BE2C (cell line): Measurements from ENCODE around the gene ARHGAP44.

Experiments used
- DNase-seq: peaks from one replicate; pipeline ENCODE4 v3.0.0-alpha.2; 2020
- H3K27me3 ChIP-seq: fragments of 250-450 bp; sonication (Bioruptor Pico); 2 replicates; pipeline ENCODE4 v1.5.1; 2020; ENCODE audit warnings: mild to moderate bottlenecking
- H3K36me3 ChIP-seq: fragments of 250-450 bp; sonication (Bioruptor Pico); 2 replicates; pipeline ENCODE4 v1.5.1; 2020; ENCODE audit warnings: mild to moderate bottlenecking
- H3K4me1 ChIP-seq: fragments of 250-450 bp; sonication (Bioruptor Pico); 2 replicates; pipeline ENCODE4 v1.5.1; 2020
- H3K4me3 ChIP-seq: 2 replicates; pipeline ENCODE4 v1.5.1; 2011; ENCODE audit warnings: low read depth, low read length
- H3K9me3 ChIP-seq: fragments of 250-450 bp; sonication (Bioruptor Pico); 2 replicates; pipeline ENCODE4 v1.5.1; 2020
- CTCF ChIP-seq: IDR thresholded peaks from 2 replicates; pipeline ENCODE4 v1.5.1; 2012; ENCODE audit warnings: mild to moderate bottlenecking, low read depth, low read length

Gene ARHGAP44

GRCh38 chr17:12927001-12927400, 137.7 kb downstream of the ARHGAP44 start:
- Histone ChIP-seq H3K4me3 (no peak overlapping the region), H3K9me3 (no peaks in the 10 kb centered on the region), H3K36me3 (no peaks in the 10 kb centered on the region), H3K27me3 (no peaks in the 10 kb centered on the region), H3K4me1 (no peaks in the 10 kb centered on the region)
- DNase-seq, result no peak
- TF ChIP-seq CTCF, result no peak

DNA sequence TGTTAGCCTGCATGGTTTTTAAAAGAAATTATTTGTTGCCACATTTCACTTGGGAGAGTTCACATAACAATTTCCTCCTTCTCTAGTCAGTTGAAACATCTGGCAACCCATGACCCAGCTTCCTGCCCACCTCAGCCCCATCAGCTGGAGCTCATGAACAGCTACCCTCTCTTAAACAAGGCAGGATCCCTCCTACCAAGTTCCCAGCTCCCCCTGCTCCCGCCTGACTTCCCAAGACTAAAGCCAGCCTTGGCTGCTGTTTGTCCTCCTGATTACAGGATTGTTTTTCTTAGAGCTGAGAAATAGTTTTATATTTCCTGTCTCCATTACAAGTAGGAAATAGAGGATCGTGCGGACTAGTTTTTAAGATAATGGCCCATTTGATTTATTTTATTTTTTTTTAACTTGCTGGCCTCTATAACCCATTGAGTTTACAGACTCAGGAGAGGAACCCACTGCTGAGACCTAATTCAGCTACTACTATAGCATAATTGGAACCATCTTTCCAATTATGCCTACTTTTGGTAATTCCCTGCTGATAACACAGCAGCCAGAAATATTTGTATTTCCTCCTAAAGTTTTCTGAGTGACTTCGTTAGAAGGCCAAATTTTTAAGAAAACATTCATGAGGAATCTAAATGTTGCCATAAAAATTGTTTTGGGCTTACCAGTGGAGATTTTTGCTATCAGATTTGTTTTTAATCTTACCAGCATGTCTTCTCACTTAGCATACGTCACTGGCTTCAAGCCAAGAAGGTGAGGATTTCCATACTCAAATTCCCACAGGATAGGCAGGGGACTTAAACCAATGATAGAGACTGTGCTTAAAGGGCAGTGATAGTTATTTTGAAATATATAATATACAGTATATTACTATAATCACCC, 138.5 kb downstream of the ARHGAP44 start:
- Histone ChIP-seq H3K27me3 (no peaks in the 10 kb centered on the region), H3K4me3 (no peak overlapping the region), H3K9me3 (no peaks in the 10 kb centered on the region), H3K4me1 (no peaks in the 10 kb centered on the region), H3K36me3 (no peaks in the 10 kb centered on the region)
- DNase-seq, result no peak
- no peak for TF ChIP-seq CTCF

- H3K9me3 ChIP-seq, result no peaks in the 10 kb centered on the region
- no peak overlapping the region for H3K4me3 ChIP-seq
- no peaks in the 10 kb centered on the region for H3K4me1 ChIP-seq
- no peaks in the 10 kb centered on the region for H3K36me3 ChIP-seq
- TF ChIP-seq CTCF, result 0 out of 2 replicates have a peak, but pooled peaks have one; percentile 21
- H3K27me3 ChIP-seq, result no peaks in the 10 kb centered on the region
- no peak for DNase-seq
Observed at GRCh38 chr17:12928736-12929135, 139.4 kb downstream of the ARHGAP44 start.

DNA sequence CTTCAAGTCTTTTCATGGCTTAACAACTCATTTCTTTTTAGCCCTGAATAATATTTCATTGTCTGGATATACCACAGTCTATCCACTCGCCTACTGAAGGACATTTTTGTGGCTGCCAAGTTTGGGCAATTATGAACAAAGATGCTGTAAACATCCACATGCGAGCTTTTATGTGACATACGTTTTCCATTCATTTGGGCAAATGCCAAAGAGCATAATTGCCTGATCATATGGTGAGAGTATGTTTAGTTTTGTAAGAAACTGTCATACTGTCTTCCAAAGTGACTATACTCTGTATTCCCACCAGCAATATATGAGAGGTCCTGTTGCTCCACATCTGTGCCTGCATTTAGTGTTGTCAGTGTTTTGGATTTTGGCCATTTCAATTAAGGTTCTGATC, 147.2 kb downstream of the ARHGAP44 start:
- Histone ChIP-seq H3K9me3 (no peaks in the 10 kb centered on the region), H3K4me1 (no peaks in the 10 kb centered on the region), H3K4me3 (no peak overlapping the region), H3K27me3 (no peaks in the 10 kb centered on the region), H3K36me3 (no peaks in the 10 kb centered on the region)
- no peak for TF ChIP-seq CTCF
- no peak for DNase-seq

DNA sequence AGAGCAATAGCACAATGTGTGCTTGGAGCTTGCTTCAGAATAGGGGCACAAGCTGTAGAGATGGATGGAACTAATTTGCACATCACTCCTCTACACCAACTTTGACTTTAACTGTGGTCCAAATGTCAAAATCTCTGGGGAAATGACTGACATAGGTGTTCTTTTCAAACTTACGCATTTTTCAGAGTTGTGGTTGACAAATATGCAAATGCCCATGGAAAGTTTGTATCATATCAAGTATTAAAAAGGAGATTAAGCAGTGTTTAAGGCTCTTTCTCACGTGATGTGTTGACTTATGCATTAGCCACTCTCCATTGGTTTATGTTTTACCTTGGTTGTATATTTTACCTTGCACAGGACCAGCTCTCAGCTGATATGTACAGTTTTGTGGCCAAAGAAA, 151.4 kb downstream of the ARHGAP44 start:
- Histone ChIP-seq H3K4me1 (no peaks in the 10 kb centered on the region), H3K27me3 (no peaks in the 10 kb centered on the region), H3K36me3 (no peaks in the 10 kb centered on the region), H3K9me3 (no peaks in the 10 kb centered on the region), H3K4me3 (no peak overlapping the region)
- no peak for DNase-seq
- no peak for TF ChIP-seq CTCF

GRCh38 chr17:12947047-12947446, 157.7 kb downstream of the ARHGAP44 start:
- no peaks in the 10 kb centered on the region for H3K36me3 ChIP-seq
- H3K4me3 ChIP-seq, result no peak overlapping the region
- no peaks in the 10 kb centered on the region for H3K4me1 ChIP-seq
- TF ChIP-seq CTCF, result no peak
- H3K27me3 ChIP-seq, result no peaks in the 10 kb centered on the region
- no peaks in the 10 kb centered on the region for H3K9me3 ChIP-seq
- DNase-seq, result no peak
